Epithelial cell of esophagus (primary cell): ENCODE measurements around the gene CHST8.

ENCODE experiments used
- DNase-seq: peaks from one replicate; pipeline ENCODE4 v3.0.0; 2010; ENCODE audit warnings: low read depth
- H3K4me3 ChIP-seq: 2 replicates; pipeline ENCODE4 v1.5.1; 2011; ENCODE audit warnings: mild to moderate bottlenecking, low read length, control low read depth
- CTCF ChIP-seq: IDR thresholded peaks from 2 replicates; pipeline ENCODE4 v1.5.1; 2011; ENCODE audit warnings: low read depth, mild to moderate bottlenecking, low read length, control low read depth, inconsistent platforms; ENCODE audit not compliant: insufficient read depth; ENCODE audit errors: missing control alignments

The CHST8 gene

GRCh38 chr19:33705860-33706259 is 84.1 kb downstream of the CHST8 start:
- TF ChIP-seq CTCF, result no peak
- no peak overlapping the region for H3K4me3 ChIP-seq
- DNase-seq, result no peak

GRCh38 chr19:33706631-33707030 is 84.9 kb downstream of the CHST8 start:
- no peak for DNase-seq
- no peak for TF ChIP-seq CTCF
- no peak overlapping the region for H3K4me3 ChIP-seq

- no peak for TF ChIP-seq CTCF
- no peak for DNase-seq
Measured at GRCh38 chr19:33712268-33712667, 90.5 kb downstream of the CHST8 start.

GRCh38 chr19:33713194-33713593 is 91.4 kb downstream of the CHST8 start:
- no peak for DNase-seq
- H3K4me3 ChIP-seq, result no peak overlapping the region
- TF ChIP-seq CTCF, result no peak

More at GRCh38 chr19:33712268-33712667, 90.5 kb downstream of the CHST8 start:
- no peak overlapping the region for H3K4me3 ChIP-seq

- H3K4me3 ChIP-seq, result no peak overlapping the region
- DNase-seq, result no peak
- TF ChIP-seq CTCF, result no peak
Measured at GRCh38 chr19:33714149-33714548, 92.4 kb downstream of the CHST8 start.

GRCh38 chr19:33715462-33715861 is 93.7 kb downstream of the CHST8 start:
- no peak for DNase-seq
- no peak for TF ChIP-seq CTCF
- no peak overlapping the region for H3K4me3 ChIP-seq

- no peak for DNase-seq
- no peak overlapping the region for H3K4me3 ChIP-seq
- no peak for TF ChIP-seq CTCF
Measured at GRCh38 chr19:33717878-33718277, 96.1 kb downstream of the CHST8 start.
